Stimulated activated CD4-positive, alpha-beta T cell treated with anti-CD3 and anti-CD28 coated beads, Interleukin-1b, Interleukin-23, amount 100 ng/mL, for 1 hour (primary cell): ENCODE data around the gene SYT13.

Experiments used
- DNase-seq, 2 donors: peaks; one replicate each; pipeline ENCODE4 v3.0.0-alpha.2; 2020; ENCODE audit warnings: low read depth in 2 of 2

The SYT13 gene

DNA sequence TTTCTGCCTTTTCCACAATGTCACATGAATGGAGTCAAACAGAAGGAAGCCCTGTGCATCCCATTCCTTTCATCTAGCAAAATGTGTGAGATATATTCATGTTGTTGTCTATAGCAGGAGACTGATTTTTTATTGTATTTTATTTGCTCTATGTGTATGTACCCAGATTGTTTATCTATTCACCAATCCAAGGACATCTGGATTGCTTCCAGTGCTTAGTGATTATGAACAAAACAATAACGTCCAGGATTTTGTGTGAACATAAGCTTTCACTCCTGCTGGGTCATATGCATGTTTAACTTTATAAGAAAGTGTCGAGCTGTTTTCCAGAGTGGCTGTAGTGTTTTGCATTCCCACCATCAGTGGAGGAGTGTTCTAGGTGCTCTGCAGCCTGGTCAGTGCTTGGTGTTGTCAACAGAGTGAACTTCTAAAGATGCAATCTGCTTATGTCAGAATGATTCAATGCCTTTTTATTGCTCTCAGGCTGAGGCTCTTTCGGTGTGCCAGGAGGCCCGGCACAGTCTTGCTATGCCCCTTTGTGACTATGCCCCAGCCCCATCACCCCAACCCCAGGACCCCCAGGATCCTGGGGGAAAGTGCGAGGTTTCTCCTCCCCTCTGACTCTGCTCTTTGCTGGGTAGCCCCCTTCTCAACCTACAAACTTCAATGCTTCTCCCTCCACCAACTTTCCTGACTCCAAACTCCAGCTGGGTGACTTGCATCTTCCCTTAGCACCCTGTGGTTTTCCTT is 19.9 kb upstream of the SYT13 start:
- no peak for DNase-seq

DNA sequence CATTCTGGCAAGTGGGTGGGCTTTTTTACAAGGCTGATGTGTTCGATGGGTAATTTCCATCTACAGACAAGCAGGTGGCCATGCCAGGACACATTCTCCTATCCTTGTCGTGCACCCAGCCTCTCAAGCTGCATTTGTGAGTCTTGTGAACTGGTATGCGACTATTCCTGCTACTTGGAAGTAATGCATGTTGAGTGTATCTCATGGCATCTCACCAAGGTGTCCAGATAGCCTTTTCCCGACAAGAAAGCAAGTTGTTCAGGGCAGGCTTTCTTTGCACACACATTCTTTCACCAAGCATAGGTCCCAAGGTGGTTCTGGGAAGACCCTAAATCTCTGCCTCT is 18.8 kb upstream of the SYT13 start:
- DNase-seq = no peak

DNA sequence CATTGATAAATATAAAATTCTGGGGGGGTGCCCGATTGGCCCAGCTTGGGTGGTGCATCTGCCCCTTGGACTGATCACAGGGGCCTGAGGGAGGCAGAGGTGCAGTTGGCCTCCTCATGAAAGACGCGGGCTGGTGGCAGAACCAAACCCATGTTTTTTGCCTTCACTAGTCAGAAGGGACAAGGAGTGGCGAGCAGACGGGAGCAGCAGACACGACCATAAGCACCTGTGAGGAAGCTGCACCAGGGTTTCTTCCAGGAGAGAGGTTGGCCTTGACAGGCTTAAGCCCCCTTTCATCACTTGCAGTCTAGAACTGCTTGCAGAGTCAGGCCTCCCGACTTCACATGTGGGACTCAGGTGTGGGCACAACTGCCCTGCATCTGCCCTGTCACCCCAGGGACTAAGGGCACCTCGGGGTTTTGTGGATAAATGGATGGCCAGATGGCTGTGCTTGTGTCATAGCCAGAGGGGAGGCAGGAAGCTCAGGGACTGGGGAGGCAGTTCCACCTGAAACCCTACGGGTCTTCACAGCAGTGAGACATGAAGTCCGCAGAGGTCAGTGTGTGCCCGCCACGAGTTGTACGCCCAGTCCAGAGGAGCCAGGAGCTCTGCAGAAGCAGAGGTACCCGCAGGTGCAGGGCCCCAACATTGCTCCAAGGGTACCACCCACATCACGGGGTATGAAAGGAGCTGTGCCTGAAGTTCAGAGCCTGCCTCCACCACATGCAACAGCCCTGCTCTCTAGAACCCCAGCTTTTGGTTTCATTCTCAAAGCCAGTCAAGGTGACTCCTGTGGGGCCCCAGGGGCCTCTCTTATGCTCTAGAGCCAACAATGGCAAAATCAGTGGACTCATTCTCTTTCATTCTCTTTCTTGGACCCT is 18.2 kb upstream of the SYT13 start:
- no peak for DNase-seq

DNA sequence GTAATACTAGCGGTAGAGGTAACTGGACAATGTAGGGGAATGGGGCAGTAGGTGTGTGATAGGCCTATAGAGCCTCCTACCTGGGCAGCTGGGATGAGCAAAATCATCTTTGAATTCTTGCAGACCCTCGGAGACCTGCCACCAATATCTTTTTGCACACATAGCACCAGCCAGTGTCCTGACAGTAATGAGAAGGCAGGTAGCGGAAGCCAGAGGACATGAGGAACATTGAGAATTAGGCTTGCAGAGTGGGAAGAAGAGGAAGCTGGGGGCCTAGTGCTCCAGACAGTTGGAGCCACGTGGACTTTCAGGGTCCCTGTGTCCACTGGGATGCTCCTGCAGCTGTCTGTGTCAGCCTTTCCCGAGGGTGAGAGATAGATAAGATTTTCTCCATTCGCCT is 17.2 kb upstream of the SYT13 start:
- DNase-seq = no peak

DNA sequence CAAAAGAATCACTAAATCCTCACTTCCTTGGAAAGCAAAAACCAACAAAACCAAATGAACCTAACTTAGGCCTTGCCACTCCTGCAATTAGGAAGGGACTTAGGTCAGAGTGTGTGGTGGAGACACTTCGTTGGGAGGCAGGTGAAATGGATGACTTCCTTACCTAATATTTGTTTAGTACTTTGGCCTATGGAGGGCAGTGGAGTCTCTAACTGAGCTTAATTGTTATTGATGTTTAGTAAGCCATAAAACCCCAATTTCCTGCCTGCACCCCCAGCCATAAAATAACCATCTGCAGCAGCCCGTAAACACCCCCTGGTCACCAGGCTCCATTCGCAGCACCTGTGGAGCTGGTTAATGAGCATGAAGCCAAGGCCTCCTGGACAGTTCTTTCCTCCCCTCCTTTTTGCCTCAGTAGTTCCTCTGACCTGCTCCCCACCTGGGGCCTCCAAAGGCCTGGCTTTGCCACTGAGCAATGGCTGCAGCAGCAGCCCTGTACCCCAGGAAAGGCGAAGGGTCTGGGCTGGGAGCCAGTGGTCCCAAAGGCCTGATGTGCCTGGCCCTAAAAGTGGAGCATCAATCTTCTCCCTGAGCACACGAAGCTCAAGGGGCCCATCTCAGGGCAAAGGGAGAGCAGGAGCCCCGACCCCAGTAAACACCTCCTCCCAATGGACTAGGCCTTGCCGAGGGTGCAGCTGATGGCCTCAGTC is 15.6 kb upstream of the SYT13 start:
- no peak for DNase-seq

DNA sequence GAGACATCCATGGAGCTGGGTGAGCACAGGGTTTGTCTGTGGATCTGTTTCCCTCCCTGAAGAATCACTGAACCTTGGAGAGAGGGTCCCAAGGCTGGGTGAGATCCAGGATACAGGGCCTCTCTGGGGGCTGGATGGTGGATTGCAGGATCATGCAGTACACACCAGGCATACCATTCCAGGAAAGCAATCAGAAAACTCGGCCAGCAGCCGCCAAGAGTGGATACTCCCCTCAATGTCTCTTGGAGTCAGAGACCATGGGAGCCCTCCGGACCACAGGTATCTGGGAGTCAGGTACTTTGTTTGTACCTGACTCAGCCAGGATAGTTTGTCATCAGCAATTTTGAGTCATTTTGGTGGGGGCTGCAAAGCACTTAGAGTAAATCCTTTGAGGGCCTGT is 14.6 kb upstream of the SYT13 start:
- DNase-seq = no peak

DNA sequence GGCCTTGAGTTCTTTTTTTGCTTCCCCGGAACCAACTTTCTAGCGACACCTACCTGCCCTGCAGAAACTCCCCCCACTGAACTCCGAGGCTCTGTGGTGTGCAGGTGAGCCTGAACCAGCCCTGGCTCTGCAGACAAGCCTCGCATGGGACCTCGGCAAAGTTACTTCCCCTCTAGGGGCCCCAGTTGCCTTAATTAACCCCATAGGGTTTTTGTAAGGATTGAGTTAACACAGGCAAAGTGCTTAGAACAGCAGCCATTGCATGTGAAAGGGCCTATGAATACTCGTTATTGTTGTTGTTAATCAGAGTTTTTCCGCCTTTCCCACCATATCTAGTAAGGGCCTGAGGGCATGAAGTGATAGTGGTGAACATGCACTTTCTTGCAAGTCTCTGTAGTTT is 12.6 kb upstream of the SYT13 start:
- no peak for DNase-seq

DNA sequence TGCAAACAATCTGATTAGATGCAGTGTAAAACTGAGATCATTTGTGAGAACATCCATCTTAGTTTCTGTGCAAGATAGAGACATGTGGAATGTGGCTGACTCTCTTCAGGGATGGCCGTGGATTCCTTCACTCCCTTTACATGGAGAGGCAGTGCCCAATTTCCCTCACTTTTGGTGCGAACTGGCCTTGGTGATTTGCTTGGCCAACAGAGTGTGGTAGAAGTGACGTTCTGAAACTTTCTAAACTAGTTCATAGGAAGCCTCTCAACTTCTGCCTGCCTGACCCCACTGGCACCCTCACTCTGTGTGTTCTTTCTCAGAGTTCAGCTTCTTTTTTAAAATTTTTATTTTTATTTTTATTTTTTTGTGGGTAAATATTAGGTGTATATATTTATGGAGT is 9.9 kb upstream of the SYT13 start:
- no peak for DNase-seq

DNA sequence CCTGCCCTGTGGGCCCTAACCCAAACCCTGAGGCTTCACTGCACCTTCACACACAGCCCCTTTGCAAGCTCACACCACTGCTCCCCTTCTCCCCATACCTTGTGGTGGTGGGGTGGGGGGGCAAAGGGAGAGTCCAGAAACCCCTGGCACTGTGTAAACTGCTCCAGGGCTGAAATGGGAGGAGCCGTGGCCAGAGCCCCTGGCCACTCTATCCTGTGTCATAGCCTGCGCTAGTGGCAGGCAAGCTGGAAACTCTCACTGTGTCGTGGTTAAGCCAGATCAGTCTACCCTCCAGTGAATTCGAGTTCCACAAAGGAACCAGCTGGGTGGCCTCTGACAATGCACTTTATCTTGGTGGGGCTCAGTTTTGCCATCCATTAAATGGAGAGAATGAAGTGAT is 8.4 kb upstream of the SYT13 start:
- no peak for DNase-seq

DNA sequence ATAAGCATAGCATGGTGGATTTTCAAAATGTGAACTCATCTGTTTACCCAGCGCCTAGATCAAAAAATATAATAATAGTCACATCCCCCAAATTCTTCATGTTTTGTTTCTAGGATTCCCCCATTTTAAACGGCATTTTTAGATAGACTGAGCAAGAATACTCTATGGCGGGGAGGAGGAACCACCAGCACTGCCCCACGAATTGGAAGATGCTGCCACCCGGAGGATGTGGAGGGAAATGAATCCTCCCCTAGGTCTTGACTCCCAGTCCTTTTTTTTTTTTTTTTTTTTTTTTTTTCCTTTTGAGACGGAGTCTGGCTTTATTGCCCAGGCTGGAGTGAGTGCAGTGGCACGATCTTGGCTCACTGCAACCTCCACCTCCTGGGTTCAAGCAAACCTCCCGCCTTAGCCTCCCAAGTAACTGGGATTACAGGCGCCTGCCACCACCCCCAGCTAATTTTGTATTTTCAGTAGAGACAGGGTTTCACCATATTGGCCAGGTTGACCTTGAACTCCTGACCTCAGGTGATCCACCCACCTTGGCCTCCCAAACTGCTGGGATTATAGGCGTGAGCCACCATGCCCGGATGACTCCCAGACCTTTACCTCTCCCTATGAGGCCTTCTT is 7.5 kb upstream of the SYT13 start:
- DNase-seq = peak; percentile 14 to 24

DNA sequence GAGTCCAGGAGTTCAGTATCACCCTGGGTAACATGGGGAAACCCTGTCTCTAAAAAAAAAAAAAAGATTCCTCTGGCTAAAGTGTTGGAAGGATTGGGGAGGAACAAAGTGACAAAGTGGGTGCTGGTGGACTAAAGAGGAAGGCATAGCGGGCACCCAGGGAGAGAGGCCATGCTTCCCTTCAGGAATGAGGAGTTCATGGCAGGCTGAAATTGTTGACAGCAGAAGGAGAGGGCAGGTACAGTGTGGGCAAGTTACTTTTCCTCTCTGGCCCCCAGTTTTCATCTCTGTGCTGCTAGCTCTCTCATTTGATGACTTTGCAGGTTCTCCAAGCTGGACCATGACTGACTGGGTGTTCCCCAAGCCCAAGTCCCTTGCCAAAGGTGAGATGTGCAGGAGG is 4.4 kb upstream of the SYT13 start:
- DNase-seq = no peak

DNA sequence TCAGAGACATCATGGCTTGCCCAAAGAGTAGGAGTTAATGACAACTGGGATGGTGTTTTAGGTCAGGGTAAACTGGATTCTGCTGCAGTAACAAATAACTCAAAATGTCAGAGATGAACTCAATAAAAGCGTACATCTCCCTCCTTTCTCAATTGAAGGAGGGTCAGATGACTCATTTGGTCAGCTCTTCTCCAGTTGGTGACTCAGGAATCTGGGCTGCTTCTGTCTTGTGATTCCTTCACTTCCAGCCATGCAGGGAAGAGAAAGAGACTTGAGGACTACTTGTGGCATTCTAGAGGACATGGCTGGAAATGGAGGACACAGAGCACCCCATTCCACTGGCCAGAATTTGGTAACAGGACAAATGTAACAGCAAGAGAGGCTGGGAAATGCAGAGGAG is 3.2 kb upstream of the SYT13 start:
- DNase-seq = no peak

DNA sequence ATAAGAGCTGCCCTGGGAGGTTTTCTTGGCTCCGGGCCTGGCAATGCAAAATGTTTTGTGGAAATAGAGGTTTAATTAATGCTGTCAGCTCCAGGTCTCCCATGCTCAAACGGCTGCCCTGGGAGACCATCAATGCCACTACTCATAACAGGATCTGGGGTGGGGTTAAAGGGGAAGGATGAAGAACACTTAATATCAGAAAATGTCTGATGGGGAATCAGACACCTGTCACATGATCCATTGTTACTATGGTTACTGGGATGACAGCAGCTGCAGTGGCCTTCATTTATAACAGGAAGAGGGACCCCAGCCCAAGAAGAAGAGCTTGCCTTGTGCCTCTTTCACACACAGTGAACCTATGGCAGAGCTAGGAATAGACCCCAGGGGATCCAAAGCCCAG is 2.2 kb upstream of the SYT13 start:
- DNase-seq = no peak

DNA sequence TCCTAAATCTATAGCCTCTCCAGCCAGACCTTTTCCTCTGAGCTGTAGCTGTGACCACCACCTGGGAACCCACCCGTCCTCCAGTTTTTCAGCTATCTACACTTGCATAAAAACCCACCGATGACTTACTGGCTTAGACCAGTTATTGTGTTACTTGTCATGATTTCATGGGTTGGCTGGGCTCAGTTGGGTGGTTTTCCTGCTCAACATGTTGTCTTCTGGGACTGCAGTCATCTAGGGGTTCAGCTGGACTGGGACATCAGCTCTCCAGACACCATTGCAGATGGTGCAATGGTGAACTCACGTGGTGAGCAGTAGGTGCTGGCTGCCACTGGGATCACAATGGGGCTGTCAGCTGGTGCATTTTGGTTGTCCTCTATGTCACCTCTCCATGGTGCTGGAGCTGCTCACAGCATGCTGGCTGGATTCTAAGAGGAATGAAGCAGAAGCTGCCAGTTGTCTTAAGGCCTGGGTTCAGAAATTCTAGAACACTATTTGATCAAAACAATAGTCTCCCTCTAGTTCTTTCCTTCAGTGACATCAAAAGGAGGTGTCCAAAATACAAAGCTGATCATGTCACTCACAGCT is 1.3 kb upstream of the SYT13 start:
- DNase-seq = no peak

DNA sequence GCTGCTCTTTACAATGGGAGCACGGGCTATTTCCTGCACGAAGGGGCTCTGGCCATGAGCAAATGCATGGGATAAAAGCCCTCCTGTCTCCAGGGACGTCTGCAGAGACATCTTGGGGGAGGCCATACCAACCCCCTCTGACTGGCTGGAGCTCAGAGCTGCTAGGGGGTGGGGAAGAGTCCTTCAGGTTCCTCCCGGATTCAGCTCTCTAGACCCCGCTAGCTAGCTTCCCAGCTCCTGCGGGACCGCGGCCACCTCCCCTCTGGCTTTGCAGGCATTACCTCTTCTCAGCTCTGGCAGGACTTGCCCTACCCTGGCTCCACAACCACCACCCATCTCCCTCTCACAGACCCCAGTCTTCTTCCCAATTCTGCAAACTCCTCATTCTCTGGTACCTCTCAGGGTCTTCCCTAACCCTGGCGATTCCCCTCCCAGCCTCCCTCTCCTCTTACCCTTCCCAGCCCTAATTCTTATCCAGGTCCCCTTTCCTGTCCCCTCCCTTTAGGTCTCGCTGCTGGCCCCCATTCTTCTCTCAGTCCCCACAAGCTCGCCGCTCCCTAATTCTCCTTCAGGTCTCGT is 802 bp downstream of the SYT13 start:
- no peak for DNase-seq

DNA sequence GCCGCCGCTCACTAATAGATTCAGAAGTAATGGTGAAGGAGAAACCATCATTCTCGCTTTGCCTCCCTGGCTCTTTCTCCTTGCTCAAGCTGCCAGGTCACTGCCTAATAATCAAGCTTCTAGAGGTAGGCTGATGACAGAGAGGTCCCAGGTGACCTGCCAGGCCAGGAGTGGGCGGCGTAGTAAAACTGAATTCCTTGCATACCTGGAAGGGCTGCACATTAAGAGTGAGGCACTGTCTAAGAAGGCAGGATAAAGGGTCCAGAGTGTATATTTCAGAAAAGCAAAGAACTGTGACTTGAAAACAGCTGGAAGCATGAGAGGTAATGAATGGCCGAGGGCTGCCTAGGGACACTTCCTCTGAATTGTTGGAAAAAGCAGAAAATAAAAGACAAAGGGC is 4.1 kb downstream of the SYT13 start:
- DNase-seq = no peak

DNA sequence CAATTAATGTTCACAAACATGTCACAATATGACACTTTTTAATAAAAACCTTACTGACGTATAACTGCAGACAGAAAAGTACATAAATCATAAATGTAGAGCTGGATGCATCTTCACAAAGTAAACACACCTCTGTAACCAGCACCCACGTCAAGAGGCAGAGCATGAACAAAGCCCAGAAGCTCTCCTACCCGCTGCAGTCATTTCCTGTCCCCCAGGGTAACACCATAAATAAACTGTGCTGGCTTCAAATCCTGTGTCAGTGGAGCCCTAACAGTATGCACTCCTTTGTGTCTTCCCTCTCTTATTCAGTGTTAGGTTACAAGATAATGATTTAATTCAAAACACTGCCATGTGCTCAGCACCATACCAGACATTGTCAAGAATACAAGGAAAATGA is 5.7 kb downstream of the SYT13 start:
- no peak for DNase-seq

DNA sequence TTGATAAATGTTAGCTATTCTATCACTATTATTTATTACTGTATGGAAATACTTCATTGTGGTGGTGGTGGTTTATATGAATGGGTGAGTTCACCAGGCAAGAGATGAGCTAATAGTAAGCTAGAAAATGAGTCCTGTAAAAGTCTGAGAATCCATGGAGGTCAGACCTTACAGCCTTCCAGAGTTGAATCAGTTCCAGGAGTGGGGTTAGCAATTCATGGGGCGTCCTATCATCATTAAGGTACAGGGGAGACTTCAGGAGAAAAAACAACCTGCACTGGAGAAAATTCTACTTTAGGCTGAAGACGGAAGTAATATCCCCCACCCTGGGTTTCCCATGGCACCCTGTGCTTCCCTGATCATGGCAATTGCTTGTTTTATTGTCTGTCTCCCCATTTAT is 6.5 kb downstream of the SYT13 start:
- no peak for DNase-seq

DNA sequence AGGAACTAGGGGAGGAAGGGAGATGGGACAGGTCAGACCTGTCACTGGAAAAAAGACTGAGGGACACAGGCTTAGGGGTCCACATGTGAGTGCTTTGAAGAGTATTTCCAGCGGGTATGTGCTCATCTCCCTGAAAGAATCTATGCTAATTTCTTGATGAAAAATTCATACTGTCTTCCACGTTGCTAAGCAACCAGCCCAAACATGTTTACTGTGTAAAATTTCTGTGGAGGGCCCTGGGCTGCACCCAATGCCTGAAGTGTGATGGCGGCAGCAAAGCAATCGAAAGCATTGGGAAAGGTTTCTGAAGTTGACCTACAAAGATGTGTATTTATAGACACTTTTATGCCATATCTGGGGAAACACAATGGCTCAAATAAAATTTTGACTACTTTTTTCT is 7.4 kb downstream of the SYT13 start:
- DNase-seq = no peak

DNA sequence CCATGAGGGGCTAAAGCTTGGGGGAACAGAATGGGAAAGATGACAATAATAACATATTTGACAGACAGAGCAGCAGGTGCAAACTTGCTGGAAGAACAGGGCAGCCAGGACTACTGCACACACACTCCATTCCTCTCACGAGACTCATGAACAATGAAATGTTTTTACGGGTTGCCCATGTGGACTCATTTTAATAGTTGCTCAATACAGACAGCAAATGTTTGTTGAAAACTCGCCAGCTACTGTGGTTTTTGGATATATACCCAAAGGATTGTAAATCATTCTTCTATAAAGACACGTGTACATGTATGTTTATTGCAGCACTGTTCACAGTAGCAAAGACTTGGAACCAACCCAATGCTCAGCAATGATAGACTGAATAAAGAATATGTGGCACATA is 10.3 kb downstream of the SYT13 start:
- no peak for DNase-seq

DNA sequence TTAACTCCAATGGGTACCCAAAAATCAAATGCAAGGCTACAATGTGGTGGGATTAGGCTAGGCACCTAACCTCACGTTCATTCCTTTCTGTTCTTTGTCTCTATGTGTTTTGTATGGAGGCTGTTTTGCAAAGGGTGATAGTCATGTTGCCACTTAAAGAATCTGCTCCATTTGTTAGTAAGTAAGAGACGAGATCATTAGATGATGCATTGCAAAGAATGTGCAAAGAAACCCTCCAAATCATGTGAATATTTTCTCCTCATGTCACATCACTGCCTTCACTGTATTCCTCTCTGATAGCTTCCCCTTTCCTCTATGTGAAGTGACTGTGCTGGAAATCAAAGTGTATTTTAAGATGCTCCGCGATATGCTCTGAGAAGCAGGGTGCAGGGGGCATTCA is 11.9 kb downstream of the SYT13 start:
- DNase-seq = no peak

DNA sequence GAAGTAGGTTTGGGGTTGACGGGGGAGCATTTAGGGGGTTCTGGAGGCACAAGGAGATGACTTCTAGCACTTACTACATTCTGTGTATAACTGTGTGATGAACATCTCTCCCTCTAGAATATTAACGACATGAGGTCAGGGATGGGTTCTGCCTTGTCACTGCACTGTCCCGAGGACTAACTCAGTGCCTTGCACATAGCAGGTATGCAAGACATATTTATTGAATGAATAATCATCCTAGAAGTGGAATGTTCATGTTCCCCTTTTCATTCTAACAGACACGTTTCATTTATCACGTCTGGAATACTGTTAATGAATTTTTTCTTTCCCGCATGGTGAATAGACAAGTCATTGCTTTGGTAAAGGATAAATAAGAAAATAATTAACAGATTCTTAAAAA is 12.6 kb downstream of the SYT13 start:
- no peak for DNase-seq
